Putamen (tissue), 1 donor: ENCODE results near the gene HHIPL1.

Experiments used
- DNase-seq: peaks from one replicate; pipeline ENCODE4 v3.0.0-alpha.2; 2016; ENCODE audit warnings: low spot score

The HHIPL1 gene

DNA sequence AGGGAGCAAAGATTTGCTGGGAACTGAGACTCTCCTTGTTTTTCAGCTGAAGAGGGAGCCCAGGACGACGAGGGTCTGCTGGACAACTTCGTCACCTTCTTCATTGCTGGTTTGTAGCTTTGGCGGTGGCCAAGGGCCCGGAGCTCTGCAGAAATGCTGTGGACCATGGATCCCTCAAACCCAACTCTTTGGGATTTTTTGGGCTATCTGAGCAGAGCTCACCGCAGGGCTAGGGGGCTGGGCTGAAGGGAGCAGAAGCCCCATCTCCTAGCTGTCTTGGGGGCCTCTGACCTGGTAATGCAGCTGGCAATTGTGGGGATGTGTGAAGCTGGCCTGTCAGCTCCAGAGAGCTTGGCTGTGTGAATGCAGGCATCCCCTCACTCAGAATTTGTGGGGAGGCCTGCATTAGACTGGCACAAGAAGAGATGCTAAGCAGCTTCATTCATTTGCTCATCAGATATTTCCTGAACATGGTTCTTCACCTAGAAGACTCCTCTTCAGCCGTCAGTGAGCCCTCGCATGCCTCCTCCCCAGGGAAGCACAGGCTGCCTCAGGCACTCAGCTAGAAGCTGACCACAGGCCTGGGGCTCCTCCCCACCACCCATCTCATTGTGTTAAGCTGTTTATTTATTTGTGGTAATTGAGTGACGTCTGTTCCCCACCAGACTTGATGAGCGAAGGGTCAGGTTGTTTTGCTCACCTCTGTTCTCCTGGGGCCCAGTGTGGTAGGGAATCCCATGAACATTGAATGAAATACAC lies 71.3 kb downstream of the HHIPL1 start:
- DNase-seq: no peak

GRCh38 chr14:99716850-99717681 lies 72.1 kb downstream of the HHIPL1 start:
- DNase-seq: no peak

- DNase-seq: no peak
These were observed 72.7 kb downstream of the HHIPL1 start for GRCh38 chr14:99717682-99718013.

DNA sequence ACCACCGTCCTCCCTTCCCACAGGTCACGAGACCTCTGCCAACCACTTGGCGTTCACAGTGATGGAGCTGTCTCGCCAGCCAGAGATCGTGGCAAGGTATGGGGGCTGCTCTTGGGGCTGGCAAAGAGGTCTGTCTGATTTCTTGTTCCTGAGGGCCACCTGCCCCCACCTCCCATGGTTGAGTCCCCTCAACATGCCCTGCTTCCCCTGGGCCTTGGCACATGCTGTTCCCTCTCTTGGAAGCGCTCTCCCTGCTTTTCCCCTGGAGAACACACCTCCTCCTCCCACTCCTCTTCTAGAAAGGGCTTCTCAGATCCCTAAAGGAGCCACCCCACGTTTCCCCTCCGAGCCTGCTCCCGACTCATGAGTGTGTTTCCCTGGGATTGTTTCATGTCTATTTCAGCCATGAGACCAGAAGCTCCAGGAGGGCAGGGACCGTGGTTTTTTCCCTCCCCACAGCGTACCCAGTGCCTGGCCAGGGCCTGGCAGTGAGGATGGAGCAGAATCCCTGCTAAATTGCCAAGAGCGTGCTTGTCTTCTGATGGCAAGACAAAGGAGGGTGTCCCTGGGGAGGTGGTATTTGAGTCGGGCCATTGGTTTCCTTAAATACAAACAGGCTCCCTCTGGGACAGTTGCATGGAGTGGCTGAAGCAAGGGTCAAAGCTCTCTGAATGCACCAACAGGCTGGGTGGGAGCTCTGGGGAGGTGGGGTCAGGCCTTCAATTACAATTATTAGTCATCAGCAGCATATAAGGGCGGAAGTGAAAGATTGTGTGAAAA lies 73.3 kb downstream of the HHIPL1 start:
- no peak for DNase-seq

DNA sequence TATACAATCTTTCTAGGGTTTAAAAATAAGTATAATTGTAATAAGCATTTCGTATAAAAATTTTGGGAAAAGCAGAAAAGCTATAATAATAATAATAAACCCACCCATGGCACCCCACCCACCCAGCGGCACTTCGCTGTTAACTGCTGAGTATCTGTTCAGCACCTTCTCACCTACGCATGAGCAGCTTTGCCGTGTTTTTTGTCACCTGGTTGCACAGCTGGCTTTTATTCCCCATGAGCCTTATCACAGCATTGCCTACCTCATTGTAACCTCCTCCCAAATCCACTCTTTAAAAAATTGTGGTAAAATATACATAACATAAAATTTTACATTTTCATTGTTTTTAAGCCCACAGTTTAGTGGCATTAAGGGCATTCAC lies 73.9 kb downstream of the HHIPL1 start:
- peak; percentile 41 for DNase-seq

DNA sequence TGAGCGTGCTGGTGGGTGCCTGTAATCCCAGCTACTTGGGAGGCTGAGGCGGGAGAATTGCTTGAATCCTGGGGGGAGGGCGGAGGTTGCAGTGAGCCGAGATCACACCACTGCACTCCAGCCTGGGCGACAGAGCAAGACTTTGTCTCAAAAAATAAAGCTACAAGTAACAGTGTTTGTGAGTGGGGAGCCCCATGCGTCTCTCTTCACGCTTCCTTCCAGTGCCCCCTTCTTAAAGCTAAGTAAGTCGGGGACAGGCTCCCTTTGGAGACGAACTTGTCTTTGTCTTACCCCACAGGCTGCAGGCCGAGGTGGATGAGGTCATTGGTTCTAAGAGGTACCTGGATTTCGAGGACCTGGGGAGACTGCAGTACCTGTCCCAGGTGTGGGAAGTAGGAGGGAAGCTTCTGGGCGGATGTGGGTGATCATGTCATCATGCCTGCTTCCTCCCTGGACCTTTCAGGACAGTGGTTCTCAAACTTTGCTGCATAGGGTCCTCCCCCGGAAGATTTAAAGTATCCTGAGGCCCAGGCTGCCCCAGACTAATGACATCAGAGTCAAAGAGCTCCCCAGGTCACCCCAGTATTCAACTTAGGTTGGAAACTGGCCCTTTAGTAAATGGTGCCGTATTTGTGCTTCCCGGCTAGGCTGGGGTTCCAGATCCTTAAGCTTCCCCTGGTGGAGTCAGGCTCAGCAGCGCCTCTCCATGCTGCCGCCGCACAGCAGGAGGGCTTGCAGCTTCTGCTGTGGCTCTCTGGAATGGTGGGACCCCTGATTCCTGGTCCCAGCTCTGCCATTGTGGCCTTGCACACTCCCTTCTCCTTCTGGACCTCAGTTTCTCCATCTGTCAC lies 76.2 kb downstream of the HHIPL1 start:
- no peak for DNase-seq

GRCh38 chr14:99721792-99722516 lies 77.0 kb downstream of the HHIPL1 start:
- no peak for DNase-seq

DNA sequence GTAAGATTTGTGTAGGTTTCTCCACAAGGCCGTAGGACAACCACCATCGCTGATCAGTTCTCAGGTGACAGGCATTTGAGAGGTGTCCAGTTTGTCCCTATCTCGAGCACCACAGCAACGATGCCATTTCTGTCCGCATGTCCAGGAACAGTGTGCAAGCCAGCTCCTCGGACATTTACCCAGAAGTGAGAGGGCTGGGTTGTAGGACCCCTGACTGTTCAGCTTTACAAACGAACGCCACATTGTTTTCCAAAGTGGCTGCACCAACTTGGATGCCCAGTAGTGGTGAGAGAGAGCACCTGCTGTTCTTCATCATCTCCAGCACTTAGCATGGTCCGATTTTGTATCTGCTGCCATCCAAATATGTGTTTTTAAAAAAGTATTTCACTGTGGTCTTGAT lies 77.8 kb downstream of the HHIPL1 start:
- DNase-seq: no peak

DNA sequence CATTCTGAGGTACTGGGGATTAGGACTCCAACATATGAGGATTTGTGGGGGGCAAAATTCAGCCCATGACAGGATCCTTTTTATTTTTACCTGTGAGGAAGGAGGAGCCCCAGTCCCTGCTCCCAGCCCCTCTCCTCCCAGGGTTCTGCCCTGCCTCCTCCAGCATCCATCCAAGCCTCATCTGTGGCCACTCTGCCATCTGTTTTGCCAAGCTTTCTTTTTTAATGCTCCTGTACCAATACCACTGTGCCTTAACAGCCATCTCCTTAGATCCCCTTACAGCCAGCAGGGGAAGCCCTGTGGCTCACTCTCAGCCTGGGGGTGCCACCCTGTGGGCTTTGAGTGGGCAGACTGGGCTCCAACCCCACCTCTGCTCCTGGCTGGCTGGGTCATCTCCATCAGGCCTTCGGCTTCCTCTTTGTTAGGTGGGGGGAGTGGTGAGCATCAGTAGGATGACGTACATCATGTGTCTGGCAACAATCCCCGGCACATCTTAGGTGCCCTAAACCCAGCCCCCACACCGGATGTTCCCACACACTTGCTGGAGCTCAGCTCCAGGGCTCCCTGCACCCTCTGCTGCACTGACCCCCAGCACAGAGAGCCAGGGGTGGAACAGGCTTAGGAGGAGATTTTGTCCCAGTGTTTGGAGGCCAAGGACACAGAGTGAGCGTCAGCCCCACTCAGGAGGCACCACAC lies 79.4 kb downstream of the HHIPL1 start:
- DNase-seq: no peak

DNA sequence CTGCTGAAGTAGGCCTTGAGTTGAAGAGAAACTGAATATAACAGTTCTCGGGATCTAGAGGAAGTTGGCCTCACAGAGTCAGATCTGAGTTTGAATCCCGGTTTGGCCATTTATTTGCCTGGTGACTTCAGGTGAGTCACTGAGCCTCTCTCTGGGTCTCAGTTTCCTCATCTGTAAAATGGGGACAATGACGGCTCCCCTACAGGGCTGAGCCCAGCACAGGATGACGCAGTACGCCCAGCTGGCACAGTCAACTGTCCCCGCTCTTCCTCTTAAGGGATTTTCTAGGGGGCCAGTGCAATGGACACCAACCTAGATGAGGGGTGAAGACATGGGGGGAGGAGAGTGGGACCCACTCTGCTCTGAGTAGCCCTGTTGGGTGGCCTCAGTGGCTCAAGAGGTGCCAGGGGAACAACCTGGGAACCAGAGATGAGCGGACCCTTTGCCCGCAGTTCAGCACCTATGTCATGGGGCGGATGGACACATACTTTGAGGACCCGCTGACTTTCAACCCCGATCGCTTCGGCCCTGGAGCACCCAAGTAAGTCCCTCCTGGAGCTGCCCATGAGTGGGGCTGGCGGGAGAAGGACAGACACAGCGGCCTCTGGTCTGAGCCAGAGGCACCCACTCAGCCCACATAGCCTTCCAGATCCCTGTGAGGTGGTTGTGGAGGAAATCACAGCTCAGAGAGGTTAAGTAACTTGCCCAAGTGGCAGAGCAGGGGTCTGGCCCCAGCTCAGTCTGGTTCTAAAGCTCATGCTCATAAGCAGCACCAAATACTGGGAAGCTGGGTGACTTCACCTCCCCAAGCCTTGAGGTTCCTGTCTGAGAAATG lies 80.2 kb downstream of the HHIPL1 start:
- DNase-seq: no peak

GRCh38 chr14:99725774-99726537 lies 81.0 kb downstream of the HHIPL1 start:
- DNase-seq: no peak

GRCh38 chr14:99726538-99727095 lies 81.7 kb downstream of the HHIPL1 start:
- no peak for DNase-seq

DNA sequence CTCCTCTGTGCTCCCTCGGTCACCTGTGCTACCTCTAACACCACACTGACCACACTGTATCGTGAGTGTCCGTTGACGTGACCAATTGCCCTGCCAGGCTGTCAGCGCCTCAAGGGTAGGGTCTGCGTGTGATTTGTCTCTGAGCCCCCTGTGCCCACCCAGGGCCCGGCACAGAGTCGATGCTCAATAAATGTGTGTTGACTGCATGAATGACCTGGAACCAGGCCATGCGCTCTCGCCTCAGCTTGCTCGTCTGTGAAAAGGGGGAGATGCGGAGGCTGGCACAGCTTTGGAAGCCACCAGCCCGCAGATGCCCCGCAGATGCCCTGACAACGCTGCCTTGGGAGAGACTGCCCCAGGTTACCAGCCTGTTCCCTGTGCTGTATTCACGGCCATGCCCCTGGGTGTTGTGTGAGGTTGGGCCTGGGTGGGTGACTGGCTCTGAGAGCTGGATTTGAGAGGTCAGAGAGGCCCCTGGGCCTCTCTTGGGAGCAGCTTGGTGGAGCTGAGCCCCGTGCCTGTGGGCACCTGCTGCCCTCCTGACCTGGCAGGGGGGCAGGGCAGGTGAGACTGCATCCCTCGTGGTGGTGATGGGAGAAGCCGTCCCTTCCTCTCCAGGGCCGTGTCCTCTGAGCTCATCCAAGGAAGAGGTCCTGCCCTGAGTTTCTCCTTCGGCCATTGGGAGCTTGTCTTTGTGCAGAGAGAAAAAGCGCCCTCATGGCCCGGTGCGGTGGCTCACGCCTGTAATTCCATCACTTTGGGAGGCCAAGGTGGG lies 82.4 kb downstream of the HHIPL1 start:
- no peak for DNase-seq

- DNase-seq: no peak
These were observed 83.4 kb downstream of the HHIPL1 start for GRCh38 chr14:99728231-99728920.

- no peak for DNase-seq
These were observed 84.1 kb downstream of the HHIPL1 start for GRCh38 chr14:99728981-99729451.
